Kidney (tissue), 14 donors: ENCODE results near the gene MFSD1. TPM values are rescaled to one million over a fixed set of nuclear protein-coding genes. Genes with fewer than 3 reads are reported as not detected.

ENCODE experiments used
- DNase-seq, 5 donors: peaks; one replicate each; pipeline ENCODE4 v3.0.0-alpha.2; 2013 to 2020
- FAIRE-seq: peaks from 2 replicates; lab custom pipeline; 2012; peaks lifted over from hg19 to GRCh38; lab: Jason Lieb, UNC
- H3K27ac ChIP-seq, 2 donors: one replicate each; pipeline ENCODE4 v1.7.0; 2013; ENCODE audit warnings: low read depth in 2 of 2, low read length in 2 of 2, inconsistent platforms in 1 of 2
- H3K27me3 ChIP-seq: one replicate; pipeline ENCODE4 v1.7.1; 2013; ENCODE audit warnings: low read length, inconsistent platforms; ENCODE audit not compliant: control insufficient read depth, insufficient read depth
- H3K36me3 ChIP-seq, 3 donors: one replicate each; pipeline versions ENCODE4 v1.7.0 to v1.7.1; 2013; ENCODE audit warnings: low read length in 3 of 3, control low read depth in 1 of 3, inconsistent platforms in 1 of 3; ENCODE audit not compliant: insufficient read depth in 3 of 3, control insufficient read depth in 2 of 3
- H3K4me1 ChIP-seq, 3 donors: one replicate each; pipeline versions ENCODE4 v1.7.0 to v1.7.1; 2013; ENCODE audit warnings: low read length in 3 of 3, inconsistent platforms in 1 of 3, low read depth in 1 of 3; ENCODE audit not compliant: control insufficient read depth in 2 of 3, insufficient read depth in 2 of 3
- H3K4me3 ChIP-seq, 3 donors: one replicate each; pipeline versions ENCODE4 v1.7.0 to v1.8.1; 2013; ENCODE audit warnings: low read length in 3 of 3, control low read depth in 1 of 3, inconsistent platforms in 1 of 3
- H3K9ac ChIP-seq, 3 donors: one replicate each; pipeline versions ENCODE4 v1.7.0 to v1.7.1; 2013; ENCODE audit warnings: low read length in 3 of 3, control low read depth in 1 of 3, inconsistent platforms in 1 of 3
- H3K9me3 ChIP-seq, 3 donors: one replicate each; pipeline versions ENCODE4 v1.7.0 to v1.7.1; 2013; ENCODE audit warnings: low read length in 3 of 3, control low read depth in 1 of 3, inconsistent platforms in 1 of 3; ENCODE audit not compliant: control insufficient read depth in 2 of 3, insufficient read depth in 1 of 3
- intact Hi-C: fragments of 100-400 bp; cut with DNase I; formaldehyde crosslinking; loops from one replicate; pipeline ENCODE4 v1.11.1; 2022
- polyA plus RNA-seq: library from polyadenylated mRNA; stranded (reverse); fragments of 350-450 nt; fragmentation: Illumina TruSeq; extraction: RNeasy Lipid Tissue Mini Kit (QIAGEN cat#74804); gene quantifications from one replicate; pipeline ENCODE4 v1.2.3, GENCODE V29; 2014; ENCODE audit warnings: low read depth, low replicate concordance; ENCODE audit not compliant: insufficient read depth
- total RNA-seq: library from RNA; stranded (reverse); fragmentation: NEBNext Ultra II Directional; extraction: Animal tissue kit (Norgen Biotek cat#: 25700); gene quantifications from one replicate; pipeline ENCODE4 v1.2.1, GENCODE V29; 2021
- TF ChIP-seq, protein P1 (sequence below): IDR thresholded peaks from 3 replicates; pipeline ENCODE4 v1.5.1; 2012; ENCODE audit warnings: mild to moderate bottlenecking, moderate library complexity, borderline replicate concordance; ENCODE audit not compliant: insufficient read depth; ENCODE audit errors: extremely low read depth
- donor health status: control.
- donor health status: control.
- donor health status: control.
- donor health status: control.
- donor health status: control.
- donor health status: DM: yes; HTN: yes; CAD: no.
- donor health status: Normal renal cell carcinoma (clear cell type).

The MFSD1 gene
- total and polyA plus RNA-seq, 2 donors from 2014 or later: 46.5 to 76.2 TPM

DNA sequence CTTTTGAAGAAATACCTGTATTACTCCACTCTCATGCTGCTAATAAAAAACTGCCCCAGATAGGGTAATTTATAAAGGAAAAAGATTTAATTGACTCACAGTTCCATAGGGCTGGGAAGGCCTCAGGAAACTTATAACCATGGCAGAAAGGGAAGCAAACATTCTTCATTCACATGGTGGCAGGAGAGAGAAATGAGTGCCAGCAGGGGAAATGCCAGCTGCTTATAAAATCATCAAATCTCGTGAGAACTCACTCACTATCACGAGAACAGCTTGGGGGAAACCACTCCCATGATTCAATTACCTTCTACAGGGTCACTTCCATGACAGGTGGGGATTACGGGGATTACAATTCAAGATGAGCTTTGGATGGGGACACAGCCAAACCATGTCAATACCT is 18.7 kb downstream of the MFSD1 start:
- intact Hi-C loops: no loop called here
- no peak for FAIRE-seq
- no peak overlapping the region for H3K4me3 ChIP-seq
- no peak for DNase-seq
- TF ChIP-seq, protein P1, sequence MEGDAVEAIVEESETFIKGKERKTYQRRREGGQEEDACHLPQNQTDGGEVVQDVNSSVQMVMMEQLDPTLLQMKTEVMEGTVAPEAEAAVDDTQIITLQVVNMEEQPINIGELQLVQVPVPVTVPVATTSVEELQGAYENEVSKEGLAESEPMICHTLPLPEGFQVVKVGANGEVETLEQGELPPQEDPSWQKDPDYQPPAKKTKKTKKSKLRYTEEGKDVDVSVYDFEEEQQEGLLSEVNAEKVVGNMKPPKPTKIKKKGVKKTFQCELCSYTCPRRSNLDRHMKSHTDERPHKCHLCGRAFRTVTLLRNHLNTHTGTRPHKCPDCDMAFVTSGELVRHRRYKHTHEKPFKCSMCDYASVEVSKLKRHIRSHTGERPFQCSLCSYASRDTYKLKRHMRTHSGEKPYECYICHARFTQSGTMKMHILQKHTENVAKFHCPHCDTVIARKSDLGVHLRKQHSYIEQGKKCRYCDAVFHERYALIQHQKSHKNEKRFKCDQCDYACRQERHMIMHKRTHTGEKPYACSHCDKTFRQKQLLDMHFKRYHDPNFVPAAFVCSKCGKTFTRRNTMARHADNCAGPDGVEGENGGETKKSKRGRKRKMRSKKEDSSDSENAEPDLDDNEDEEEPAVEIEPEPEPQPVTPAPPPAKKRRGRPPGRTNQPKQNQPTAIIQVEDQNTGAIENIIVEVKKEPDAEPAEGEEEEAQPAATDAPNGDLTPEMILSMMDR: no peak
- H3K9ac ChIP-seq: no peak overlapping the region
- no peaks in the 10 kb centered on the region for H3K4me1 ChIP-seq
- H3K27me3 ChIP-seq: no peaks in the 10 kb centered on the region
- no peak overlapping the region for H3K27ac ChIP-seq
- H3K36me3 ChIP-seq: peaks cover 3 to 26% (median 17%) of the 10 kb centered on the region in 3 donors
- no peaks in the 10 kb centered on the region for H3K9me3 ChIP-seq

- intact Hi-C loops: no loop called here
- Histone ChIP-seq H3K36me3 (peaks cover 3 to 26% (median 17%) of the 10 kb centered on the region in 3 donors), H3K27ac (no peak overlapping the region), H3K4me1 (no peaks in the 10 kb centered on the region), H3K27me3 (no peaks in the 10 kb centered on the region), H3K9ac (no peak overlapping the region), H3K9me3 (no peaks in the 10 kb centered on the region), H3K4me3 (no peak overlapping the region)
- TF ChIP-seq, protein P1: no peak
- DNase-seq (no peak), FAIRE-seq (no peak)
Measured at GRCh38 chr3:158821847-158822246, 20.0 kb downstream of the MFSD1 start.

- H3K9me3 ChIP-seq: no peaks in the 10 kb centered on the region
- H3K4me1 ChIP-seq: no peaks in the 10 kb centered on the region
- FAIRE-seq (no peak), DNase-seq (no peak)
- no peak overlapping the region for H3K4me3 ChIP-seq
- TF ChIP-seq, protein P1: no peak
- peaks cover 3 to 30% (median 15%) of the 10 kb centered on the region in 3 donors for H3K36me3 ChIP-seq
- H3K27me3 ChIP-seq: no peaks in the 10 kb centered on the region
- no peak overlapping the region for H3K9ac ChIP-seq
- no peak overlapping the region for H3K27ac ChIP-seq
- intact Hi-C loops: no loop called here
Measured at GRCh38 chr3:158823426-158823825, 21.6 kb downstream of the MFSD1 start.

GRCh38 chr3:158827773-158828172 is 25.9 kb downstream of the MFSD1 start:
- peaks cover 3 to 25% (median 9%) of the 10 kb centered on the region in 3 donors for H3K36me3 ChIP-seq
- H3K27me3 ChIP-seq: no peaks in the 10 kb centered on the region
- no peaks in the 10 kb centered on the region for H3K4me1 ChIP-seq
- TF ChIP-seq, protein P1: no peak
- H3K9me3 ChIP-seq: no peaks in the 10 kb centered on the region
- DNase-seq: no peak
- no peak overlapping the region for H3K27ac ChIP-seq
- H3K4me3 ChIP-seq: no peak overlapping the region
- intact Hi-C loops: no loop called here
- no peak overlapping the region for H3K9ac ChIP-seq
- no peak for FAIRE-seq
